ENCODE data around the gene RAB11FIP2. TPM values are rescaled to one million over a fixed set of nuclear protein-coding genes. Genes with fewer than 3 reads are reported as not detected.

Gene RAB11FIP2
- total RNA-seq, 1 donor from 2014 or later = 46.9 TPM

- FAIRE-seq = no peak
- no peak for DNase-seq (ENCODE audit: low spot score in 2 of 2)
These were observed 57.9 kb downstream of the RAB11FIP2 start for GRCh38 chr10:117988814-117989213.

DNA sequence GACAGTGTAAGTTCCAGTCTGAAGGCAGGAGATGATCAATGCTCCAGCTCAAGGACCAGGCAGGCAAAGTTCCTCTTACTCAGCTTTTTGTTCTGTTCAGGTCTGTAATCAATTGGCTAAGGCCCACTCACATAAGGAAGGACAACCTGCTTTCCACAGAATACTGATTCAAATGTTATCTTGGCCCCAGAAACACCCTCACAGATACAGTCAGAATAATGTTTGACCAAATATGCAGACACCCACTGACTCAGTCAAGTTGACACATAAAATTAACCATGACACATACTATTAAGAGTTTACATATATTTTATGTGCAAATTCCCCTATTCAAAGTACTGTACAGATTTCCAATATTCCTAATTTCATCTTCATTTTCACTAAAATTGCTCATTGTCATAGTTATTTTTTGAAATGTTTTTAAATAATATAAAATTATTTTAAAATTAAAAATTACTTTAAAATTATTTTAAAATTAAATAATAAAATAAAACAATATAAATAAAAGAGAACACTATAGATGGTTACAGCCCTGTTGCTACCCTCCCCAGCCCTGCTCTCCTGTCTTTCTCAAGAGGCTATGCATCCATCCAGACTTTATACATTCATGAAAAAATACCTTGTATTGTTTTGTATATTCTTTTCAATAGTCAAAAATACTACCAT, 59.4 kb downstream of the RAB11FIP2 start:
- DNase-seq (ENCODE audit: low spot score in 2 of 2) (no peak), FAIRE-seq (peak; percentile 96)

- no peak for FAIRE-seq
These were observed 62.8 kb downstream of the RAB11FIP2 start for GRCh38 chr10:117983961-117984360.

DNA sequence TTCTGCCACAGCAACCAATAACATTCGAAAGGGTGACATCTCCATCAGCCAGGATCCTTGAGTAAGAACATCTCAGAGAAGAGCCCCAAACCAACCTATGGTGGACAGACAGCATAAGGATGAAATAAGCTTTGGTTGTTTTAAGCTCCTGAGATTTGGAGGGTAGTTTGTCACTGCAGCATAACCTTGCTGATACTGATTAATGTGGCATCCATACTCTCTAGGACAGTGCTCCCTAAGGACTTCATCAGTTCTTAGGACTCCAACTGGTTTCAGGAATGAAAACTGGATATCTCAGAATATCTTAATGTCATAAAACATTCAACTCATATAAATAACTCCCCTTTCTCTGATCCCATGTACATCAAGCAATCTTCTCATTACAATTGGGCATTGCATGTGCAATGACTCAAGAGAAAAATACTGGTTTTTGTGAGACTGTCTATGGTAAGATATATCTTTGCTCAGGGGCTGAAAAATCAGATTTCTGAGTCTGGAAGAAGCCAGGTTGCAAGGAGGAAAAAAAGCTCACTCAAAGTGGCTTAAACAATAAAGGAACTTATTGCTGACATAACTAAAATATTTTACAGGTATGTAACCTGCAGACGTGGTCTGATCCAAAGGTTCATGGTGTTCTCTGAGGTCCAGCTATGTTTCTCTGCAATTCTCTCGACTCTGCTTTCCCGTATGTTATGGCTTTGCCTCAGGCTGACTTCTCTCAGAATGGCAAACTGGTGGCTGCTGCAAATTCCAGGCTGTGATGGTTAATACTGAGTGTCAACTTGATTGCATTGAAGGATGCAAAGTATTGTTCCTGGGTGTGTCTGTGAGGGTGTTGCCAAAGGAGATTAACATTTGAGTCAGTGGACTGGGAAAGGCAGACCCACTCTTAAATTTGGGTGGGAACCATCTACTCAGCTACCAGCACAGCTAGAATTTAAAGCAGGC, 65.7 kb downstream of the RAB11FIP2 start:
- DNase-seq (ENCODE audit: low spot score in 2 of 2) (no peak), FAIRE-seq (no peak)

More at GRCh38 chr10:117983961-117984360, 62.8 kb downstream of the RAB11FIP2 start:
- DNase-seq (ENCODE audit: low spot score in 2 of 2) = no peak

GRCh38 chr10:117980216-117980615, 66.5 kb downstream of the RAB11FIP2 start:
- no peak for DNase-seq (ENCODE audit: low spot score in 2 of 2)
- no peak for FAIRE-seq

GRCh38 chr10:117972168-117972837, 74.4 kb downstream of the RAB11FIP2 start:
- no peak for FAIRE-seq
- DNase-seq (ENCODE audit: low spot score in 2 of 2) = no peak

GRCh38 chr10:117970962-117971361, 75.8 kb downstream of the RAB11FIP2 start:
- DNase-seq (ENCODE audit: low spot score in 2 of 2) (no peak), FAIRE-seq (no peak)

- no peak for FAIRE-seq
- no peak for DNase-seq (ENCODE audit: low spot score in 2 of 2)
These were observed 77.1 kb downstream of the RAB11FIP2 start for GRCh38 chr10:117969592-117969991.

GRCh38 chr10:117968354-117969182, 78.2 kb downstream of the RAB11FIP2 start:
- FAIRE-seq (no peak), DNase-seq (ENCODE audit: low spot score in 2 of 2) (no peak)

DNA sequence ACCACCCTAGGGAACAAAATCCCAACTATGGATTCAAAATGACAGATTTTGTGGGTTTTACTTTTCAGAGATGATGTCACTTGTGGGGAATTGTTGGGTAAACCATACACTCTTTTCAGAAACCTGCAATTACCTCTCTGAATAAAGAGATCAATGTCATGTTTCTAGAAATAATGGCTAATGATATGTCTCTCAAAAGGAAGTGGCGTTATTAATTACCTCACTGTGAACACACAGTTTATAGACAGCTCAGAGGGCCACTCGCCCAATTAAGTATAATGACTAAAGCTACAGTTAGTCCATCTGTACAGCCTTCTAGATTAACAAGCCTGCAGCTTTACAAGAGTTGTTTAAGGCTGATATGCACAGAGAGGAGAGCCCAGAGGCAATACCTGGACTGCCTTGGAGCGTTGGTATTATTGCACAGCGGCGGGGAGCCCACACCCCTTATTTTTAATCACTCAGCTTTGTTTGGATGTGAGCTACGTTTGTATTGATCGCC, 79.5 kb downstream of the RAB11FIP2 start:
- DNase-seq (ENCODE audit: low spot score in 2 of 2) = no peak

GRCh38 chr10:117965984-117966383, 80.8 kb downstream of the RAB11FIP2 start:
- no peak for DNase-seq (ENCODE audit: low spot score in 2 of 2)
- no peak for FAIRE-seq

More for the DNA sequence above, 79.5 kb downstream of the RAB11FIP2 start:
- no peak for FAIRE-seq

- FAIRE-seq (no peak), DNase-seq (ENCODE audit: low spot score in 2 of 2) (no peak)
These were observed 82.2 kb downstream of the RAB11FIP2 start for GRCh38 chr10:117964536-117964935.

GRCh38 chr10:117960345-117960935, 86.3 kb downstream of the RAB11FIP2 start:
- no peak for DNase-seq (ENCODE audit: low spot score in 2 of 2)
- no peak for FAIRE-seq

- no peak for DNase-seq (ENCODE audit: low spot score in 2 of 2)
- FAIRE-seq = no peak
These were observed 89.8 kb downstream of the RAB11FIP2 start for GRCh38 chr10:117956972-117957371.

GRCh38 chr10:117955176-117955575, 91.6 kb downstream of the RAB11FIP2 start:
- DNase-seq (ENCODE audit: low spot score in 2 of 2) (no peak), FAIRE-seq (no peak)

Data from frontal cortex (tissue), 4 donors.